HPDE6-E6E7 (cell line): Measurements from ENCODE around the gene CNTN3.

Experiments
- DNase-seq: peaks from one replicate; pipeline ENCODE4 v3.0.0; 2011; ENCODE audit warnings: missing footprints; ENCODE audit errors: extremely low spot score

CNTN3 gene

DNA sequence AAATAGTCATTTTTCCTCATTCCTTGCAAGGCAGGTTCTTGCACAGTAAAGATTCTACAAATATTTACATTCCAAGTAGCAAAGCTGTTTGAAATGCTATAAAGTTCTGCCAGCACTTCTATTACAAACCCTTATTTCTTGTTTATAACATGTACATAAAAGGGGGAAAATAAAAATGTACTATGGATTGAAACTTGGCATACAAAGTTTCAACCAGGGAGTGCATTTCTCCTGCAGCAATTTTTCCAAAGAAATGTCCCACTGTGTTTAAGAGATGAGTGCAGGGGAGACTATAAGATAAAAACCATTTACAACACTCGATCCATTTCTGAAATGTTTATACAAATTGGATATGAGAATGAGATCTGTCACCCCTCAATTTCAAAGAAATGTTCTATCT, 3.3 kb downstream of the CNTN3 start:
- DNase-seq: no peak

DNA sequence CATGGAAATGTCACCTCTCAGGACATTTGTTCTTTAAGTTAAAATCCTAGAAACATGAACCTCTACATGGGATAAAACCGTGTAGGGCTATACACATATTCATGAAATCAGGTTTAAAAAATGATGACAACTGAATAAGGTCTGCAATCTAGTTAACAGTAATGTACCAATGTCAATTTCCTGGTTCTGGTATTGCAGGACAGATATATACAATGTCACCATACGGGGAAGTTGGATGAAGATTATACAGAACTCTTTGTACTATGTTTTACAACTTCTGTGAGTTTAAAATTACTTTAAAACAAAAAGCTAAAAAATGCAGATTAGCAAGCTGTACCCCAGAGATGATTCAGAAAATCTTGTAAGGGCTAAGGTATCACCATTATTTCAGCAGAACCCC, 6.7 kb downstream of the CNTN3 start:
- DNase-seq: no peak

DNA sequence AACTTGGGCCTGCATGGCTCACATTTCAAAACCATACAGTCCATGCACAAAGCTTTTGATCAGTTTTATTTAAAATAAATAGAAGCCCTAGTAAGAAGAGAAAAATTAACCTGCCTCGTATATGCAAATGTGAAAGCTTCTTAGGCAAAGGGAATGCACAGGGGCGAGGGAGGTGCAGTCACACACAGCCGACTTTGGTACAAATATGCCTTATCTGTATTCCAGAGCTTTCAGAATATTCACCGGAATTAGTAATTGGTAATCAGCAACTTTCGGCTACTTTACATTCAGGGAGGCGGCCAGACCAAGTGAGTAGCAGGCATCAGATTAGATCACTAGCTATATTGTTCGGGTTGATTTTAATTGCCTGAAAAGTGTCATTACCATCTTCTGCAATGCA, 7.5 kb downstream of the CNTN3 start:
- no peak for DNase-seq

DNA sequence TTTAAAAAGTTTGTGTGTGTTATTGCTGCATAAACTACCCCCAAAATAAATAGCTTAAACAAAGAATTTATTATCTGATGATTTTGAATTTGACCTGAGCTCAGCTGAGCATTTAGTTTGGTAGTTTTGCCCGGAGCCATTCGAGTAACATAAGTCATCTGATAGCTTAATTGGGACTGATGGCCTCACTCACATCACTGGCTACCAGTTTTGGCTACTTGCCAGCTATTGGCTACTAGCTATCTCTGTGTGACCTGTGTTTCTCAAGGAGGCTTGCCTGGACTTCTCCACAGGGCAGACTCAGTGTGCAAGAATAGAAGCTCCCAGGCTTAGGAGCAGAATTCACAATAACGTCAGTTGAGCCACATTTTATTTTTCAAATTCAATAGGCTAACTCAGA, 9.0 kb downstream of the CNTN3 start:
- no peak for DNase-seq

DNA sequence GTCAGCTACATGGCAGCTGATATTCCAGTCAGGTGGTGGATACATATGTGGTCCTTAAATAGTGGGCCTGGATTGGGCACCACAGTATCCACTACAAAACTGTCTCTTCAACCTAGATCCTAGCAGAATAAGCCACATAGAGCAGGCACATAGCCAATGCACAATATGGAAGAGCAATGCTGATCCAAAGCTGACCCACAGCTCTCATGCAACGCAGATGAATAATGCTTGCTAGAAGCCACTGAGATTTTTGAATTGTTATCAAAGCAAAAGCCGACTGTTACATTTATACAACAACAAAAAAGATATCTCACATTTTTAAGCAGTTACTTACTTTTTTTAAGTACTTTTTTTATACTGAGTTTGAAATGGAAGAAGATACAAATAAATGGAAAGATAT, 11.2 kb downstream of the CNTN3 start:
- no peak for DNase-seq

DNA sequence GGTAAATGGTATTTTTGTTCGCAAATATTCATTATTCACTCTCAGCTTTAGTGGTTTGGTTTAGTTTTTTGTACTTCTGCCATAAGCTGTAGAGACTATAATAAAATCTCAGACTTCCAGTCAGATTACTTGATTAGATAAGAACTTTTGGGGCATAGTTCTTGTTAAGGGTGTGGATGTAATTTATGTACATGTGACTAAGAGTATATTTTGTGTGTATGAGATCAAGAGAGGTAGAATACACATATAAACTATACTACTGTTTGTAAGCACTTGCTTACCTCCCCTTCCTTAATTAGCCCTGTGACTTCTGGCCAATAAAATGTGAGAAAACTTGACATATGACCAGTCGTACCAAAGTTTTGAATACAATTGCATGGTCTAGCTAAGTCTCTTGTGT, 12.0 kb downstream of the CNTN3 start:
- DNase-seq: no peak

DNA sequence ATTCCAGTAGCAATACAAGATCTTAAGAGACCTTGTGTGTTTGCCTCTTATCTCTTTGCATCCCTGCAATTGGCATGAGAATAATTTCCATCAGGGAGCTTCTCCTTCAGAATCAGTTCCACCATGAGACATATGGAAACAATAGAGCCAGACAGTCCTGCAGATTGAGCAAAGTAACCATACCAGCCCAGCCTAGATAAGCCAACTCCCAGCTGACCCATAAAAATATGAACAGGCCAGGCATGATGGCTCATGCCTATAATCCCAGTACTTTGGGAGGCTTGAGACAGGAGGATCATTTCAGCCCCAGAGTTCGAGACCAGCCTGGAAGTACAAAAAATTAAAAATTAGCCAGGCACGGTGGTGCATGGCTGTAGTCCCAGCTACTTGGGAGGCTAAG, 12.7 kb downstream of the CNTN3 start:
- DNase-seq: no peak

DNA sequence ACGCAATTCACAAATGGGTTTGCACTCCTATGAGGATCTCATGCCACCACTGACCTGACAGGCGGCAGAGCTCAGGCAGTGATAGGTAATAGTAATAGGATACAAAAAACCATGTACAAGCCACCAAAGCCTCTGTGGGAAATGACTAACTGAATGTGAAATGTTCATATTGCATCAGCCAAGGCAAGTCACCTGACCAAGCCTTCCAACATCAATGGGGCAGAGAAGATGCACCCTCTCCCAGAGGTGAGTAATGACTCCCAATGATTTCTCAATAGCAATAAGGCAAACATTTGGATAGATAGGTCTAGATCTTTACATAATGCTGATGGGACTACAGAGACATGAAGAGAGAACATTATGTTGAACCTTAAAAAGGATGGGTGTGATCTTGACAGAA, 14.9 kb downstream of the CNTN3 start:
- DNase-seq: no peak

DNA sequence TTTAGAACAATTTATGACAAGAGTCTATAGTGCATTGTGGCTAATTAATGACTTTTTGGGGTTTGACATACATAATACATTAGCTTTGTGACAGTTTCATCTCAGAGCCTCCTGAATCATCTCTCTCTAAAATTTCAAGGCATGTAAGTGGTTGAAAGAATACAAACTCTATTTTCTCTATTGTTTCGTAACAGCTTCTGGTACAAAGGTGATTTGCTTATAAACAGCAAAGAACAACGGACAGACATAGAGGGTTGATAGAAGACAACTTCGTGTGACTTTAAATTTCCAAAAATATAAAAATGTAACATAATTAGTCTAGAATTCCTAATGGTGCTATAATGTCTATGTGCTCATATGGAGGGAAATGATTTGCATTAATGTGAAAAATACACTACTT, 21.3 kb downstream of the CNTN3 start:
- no peak for DNase-seq

DNA sequence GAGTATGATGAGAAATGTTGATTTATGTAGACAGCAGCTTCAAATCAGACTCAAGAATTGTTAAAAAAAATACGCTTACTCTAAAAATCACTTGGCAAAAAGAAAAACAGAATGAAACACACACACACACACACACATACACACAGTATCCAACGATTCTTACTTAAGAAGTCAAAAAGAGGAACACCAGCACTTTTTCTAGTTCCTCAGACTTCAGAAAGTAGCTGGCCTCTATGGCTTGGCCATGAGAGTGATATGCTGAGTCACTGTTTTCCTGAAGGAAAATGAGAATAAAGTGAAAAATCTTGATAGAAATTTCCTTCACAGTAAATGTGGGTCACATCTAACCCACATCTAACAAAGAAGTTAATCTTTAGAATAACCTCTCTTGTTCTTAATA, 22.1 kb downstream of the CNTN3 start:
- no peak for DNase-seq

DNA sequence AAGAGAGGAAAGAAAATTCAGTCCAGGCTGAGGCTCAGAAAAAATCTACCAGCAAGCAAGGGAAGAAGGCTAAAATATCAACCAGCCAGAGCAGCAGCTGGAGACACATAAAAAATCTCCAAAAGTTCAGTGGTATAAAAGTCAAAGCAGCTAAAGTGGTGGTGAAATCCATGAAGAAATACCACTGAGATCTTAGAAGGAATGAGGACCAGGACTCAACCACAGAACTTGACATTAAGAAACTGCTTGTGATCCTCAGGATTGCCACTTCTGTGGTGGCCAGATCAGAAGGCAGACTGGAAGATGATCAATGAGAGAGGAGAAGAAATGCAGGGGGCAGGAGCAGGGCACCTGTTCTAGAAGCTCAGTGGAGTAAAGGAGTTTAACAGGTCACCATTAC, 22.5 kb downstream of the CNTN3 start:
- DNase-seq: no peak

DNA sequence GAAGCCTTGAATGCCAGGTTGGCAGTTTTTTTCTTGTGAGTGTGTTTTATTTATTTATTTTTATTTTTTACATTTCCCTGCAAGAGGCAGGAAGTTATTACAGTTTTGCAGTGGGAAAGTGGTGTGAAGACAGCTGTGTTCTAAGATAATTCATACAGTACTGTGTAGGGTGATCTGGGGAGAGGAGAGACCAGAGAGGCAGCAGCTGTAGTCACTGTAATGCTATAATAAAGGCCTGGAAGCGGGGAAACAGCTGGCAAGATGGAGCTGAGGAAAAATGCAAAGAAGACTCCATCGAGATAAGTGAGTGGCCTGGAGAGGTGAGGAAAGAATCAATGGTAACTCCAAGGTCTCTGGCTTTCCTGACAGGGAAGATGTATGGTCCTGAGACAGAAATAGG, 23.1 kb downstream of the CNTN3 start:
- no peak for DNase-seq

DNA sequence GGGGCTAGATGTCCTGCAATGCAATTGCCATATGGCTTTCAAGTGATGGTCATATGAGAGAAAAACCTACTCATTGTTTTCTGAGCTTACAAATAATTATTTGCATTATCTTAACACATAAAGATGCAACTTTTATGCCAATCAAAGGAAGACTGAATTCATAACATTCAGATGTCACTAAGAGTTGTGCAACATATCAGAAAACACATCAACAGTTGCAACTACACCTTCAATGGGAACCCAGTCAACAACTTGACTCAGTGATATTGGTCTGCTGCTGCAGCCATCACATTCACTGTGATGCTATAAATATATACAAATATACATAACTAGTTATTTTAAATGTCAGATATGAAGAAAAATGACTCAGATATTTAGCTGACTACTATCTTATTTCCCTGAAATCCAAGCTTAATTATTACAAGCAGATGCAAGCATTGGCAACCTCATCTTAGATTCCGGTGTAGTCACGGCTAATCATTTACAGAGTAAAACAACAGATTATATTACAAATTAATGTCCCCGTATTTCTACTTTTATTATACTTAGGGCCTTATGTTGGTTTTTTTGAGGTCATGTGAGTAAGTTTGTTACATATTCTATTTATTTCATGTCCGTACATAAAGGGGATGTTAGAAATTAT, 23.7 kb downstream of the CNTN3 start:
- DNase-seq: no peak

DNA sequence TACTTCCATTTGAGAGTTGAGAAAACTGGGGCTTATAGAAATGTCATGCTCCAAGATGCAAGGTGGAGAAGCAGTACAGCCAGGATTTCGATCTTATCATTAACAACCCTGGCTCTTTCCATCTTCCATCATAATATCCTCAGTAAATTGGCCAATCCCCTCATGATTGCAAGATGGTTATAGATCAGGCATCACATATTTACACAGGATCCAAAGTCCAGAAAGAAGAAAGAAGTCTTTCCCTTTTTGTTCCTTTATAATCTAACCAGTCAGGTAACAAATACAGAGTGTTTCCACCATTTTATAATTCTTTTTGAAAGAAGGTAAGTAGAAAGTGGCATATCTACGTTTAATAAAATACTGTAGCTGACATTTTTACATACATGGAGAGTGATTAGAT, 29.7 kb downstream of the CNTN3 start:
- DNase-seq: no peak

DNA sequence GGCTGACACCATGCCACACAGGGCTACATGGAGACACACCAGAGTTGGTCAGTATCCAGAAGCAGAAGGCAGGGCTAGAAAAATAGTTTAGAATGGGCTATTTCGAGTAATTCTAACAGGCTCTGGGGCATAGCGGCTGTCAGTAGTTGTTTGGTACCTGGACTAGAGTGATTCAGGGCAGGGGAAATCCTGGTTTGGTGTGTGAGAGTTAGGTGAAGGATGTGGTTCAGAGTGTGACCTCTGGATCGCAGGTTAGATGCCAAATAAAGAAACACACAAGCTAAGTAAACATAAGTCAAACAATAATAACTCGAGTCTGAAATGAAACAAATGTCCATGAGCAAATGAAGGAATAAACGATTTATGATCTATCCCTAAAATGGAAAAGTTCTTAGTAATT, 31.5 kb downstream of the CNTN3 start:
- no peak for DNase-seq

DNA sequence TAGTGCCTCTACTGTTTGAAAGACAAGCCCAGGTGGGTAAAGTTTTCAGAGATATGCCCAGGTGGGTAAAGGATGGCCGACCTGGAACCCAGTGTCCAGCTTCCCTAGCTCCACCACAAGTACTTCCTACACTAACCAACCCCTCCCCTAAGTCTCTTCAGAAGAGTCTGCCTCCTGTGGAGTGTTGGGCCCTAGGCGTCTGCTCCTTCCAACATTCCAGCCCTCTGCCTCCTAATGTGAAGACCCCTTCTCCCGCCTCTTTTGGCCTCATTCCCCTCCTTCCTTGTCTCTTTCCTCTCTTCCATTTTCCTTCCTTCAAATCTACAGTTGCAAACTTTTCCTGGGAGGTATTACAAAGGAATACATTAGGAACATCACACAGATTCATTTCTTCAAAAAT, 38.6 kb downstream of the CNTN3 start:
- DNase-seq: no peak

DNA sequence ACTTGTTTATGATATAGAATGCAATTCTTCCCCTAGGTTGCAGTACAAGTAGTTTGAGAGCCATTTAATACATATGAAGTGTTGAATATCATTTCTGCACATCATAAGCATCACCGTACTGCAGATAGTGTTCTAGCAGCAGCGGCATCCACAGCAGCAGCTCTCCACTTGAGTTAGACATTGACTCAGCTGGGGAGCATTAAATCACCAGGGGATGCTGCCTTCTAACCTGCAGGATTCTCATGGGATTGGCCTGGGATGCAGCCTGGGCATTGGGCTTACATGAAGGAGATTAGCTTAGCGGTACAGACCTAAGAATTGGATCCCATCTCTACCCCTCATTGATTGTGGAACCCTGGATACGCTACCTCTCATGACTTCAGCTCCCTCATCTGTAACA, 43.3 kb downstream of the CNTN3 start:
- no peak for DNase-seq
